ENCODE results near the gene ARHGAP29.

GRCh38 chr1:94275083-94275482 is 37.7 kb upstream of the ARHGAP29 start:
- TF ChIP-seq, protein P1, sequence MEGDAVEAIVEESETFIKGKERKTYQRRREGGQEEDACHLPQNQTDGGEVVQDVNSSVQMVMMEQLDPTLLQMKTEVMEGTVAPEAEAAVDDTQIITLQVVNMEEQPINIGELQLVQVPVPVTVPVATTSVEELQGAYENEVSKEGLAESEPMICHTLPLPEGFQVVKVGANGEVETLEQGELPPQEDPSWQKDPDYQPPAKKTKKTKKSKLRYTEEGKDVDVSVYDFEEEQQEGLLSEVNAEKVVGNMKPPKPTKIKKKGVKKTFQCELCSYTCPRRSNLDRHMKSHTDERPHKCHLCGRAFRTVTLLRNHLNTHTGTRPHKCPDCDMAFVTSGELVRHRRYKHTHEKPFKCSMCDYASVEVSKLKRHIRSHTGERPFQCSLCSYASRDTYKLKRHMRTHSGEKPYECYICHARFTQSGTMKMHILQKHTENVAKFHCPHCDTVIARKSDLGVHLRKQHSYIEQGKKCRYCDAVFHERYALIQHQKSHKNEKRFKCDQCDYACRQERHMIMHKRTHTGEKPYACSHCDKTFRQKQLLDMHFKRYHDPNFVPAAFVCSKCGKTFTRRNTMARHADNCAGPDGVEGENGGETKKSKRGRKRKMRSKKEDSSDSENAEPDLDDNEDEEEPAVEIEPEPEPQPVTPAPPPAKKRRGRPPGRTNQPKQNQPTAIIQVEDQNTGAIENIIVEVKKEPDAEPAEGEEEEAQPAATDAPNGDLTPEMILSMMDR (IDR thresholded peaks at IDR 0.05; ENCODE audit: low read length) = no peak
- no peak for TF ChIP-seq EZH2 (IDR thresholded peaks at IDR 0.05; ENCODE audit: borderline replicate concordance, low read length)
